OCI-LY3 (cell line): Measurements from ENCODE around the gene ZFYVE21.

Experiments used
- CTCF ChIP-seq: fragments of 200-600, 300-600 bp; sonication (generic); IDR thresholded peaks from 2 replicates; pipeline ENCODE4 v1.5.1; 2014; ENCODE audit warnings: antibody characterized with exemption, low read length, low read depth
- EZH2phosphoT487 ChIP-seq: fragments of 200-600 bp; shearing (Covaris generic); IDR thresholded peaks from 2 replicates; pipeline ENCODE4 v1.6.1; 2018; ENCODE audit warnings: antibody characterized with exemption, mixed run types, low read depth

- TF ChIP-seq CTCF (no peak), EZH2phosphoT487 (no peak)
Observed at GRCh38 chr14:103690332-103690731, 25.3 kb upstream of the ZFYVE21 start.
